Lower lobe of right lung (tissue), 2 donors: ENCODE data around the gene FAM219A. TPM values are rescaled to one million over a fixed set of nuclear protein-coding genes. Genes with fewer than 3 reads are reported as not detected.

Experiments
- ATAC-seq, 2 donors: fragments of 200-7000 bp; cut with Tn5 transposase; one replicate each; pipeline ENCODE4 v1.9.1; 2020 to 2022; ENCODE audit warnings: mild to moderate bottlenecking in 2 of 2, moderate library complexity in 2 of 2
- DNase-seq: peaks from one replicate; pipeline ENCODE4 v3.0.0-alpha.2; 2020
- H3K27ac ChIP-seq: fragments of 200-600 bp; one replicate; pipeline ENCODE4 v1.8.0; 2022
- H3K27me3 ChIP-seq: fragments of 200-600 bp; one replicate; pipeline ENCODE4 v1.8.0; 2022; ENCODE audit warnings: low read depth
- H3K36me3 ChIP-seq: fragments of 200-600 bp; one replicate; pipeline ENCODE4 v1.8.0; 2022; ENCODE audit warnings: mild to moderate bottlenecking
- H3K4me1 ChIP-seq: fragments of 200-600 bp; one replicate; pipeline ENCODE4 v1.8.0; 2022
- H3K4me3 ChIP-seq: fragments of 200-600 bp; one replicate; pipeline ENCODE4 v1.8.0; 2022; ENCODE audit warnings: mild to moderate bottlenecking
- H3K9me3 ChIP-seq: fragments of 200-600 bp; one replicate; pipeline ENCODE4 v1.8.0; 2022
- intact Hi-C: fragments of 100-400 bp; cut with DNase I; formaldehyde crosslinking; loops from one replicate; pipeline ENCODE4 v1.11.0; 2022
- total RNA-seq: library from RNA; stranded (reverse); fragmentation: NEBNext Ultra II Directional; extraction: Animal tissue kit (Norgen Biotek cat#: 25700); gene quantifications from one replicate; pipeline ENCODE4 v1.2.1, GENCODE V29; 2021
- TF ChIP-seq, protein P1 (sequence below): fragments of 200-600 bp; IDR thresholded peaks from one replicate; pipeline ENCODE4 v1.8.0; 2022; ENCODE audit warnings: antibody characterized with exemption, mild to moderate bottlenecking
- donor health status: DM: no; HTN: yes; CAD: no; lungs with severe emphysema.

FAM219A gene
- total RNA-seq, 1 donor from 2014 or later: 24.5 TPM

DNA sequence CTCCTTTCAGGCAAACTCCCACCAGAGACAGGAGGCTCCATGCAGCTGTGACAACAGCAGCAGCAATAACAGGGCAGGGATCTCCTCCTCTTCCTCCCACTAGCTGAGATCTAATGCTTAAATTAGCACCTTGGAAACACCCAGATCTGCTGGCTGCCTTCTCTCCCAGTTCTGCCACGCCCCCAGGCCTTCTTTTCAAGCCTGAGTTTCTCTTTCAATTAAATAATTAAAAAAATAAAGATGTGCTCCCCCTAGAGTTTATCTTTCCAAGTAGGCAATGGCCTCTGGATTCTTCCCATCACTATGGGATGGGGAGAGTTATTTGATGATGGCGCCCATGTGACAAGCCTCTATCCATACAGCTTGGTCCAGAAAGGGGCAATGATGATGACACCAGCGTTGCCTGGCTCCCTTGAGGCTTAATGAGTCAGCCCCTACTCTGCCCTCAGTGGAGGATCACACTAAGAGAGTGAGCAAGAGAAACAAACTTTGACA is 3.8 kb downstream of the FAM219A start:
- no peaks in the 10 kb centered on the region for H3K27me3 ChIP-seq
- DNase-seq (no peak), ATAC-seq (no peak)
- intact Hi-C loops: no loop called here
- H3K36me3 ChIP-seq: no peaks in the 10 kb centered on the region
- no peaks in the 10 kb centered on the region for H3K9me3 ChIP-seq
- no peak overlapping the region for H3K27ac ChIP-seq
- TF ChIP-seq, protein P1, sequence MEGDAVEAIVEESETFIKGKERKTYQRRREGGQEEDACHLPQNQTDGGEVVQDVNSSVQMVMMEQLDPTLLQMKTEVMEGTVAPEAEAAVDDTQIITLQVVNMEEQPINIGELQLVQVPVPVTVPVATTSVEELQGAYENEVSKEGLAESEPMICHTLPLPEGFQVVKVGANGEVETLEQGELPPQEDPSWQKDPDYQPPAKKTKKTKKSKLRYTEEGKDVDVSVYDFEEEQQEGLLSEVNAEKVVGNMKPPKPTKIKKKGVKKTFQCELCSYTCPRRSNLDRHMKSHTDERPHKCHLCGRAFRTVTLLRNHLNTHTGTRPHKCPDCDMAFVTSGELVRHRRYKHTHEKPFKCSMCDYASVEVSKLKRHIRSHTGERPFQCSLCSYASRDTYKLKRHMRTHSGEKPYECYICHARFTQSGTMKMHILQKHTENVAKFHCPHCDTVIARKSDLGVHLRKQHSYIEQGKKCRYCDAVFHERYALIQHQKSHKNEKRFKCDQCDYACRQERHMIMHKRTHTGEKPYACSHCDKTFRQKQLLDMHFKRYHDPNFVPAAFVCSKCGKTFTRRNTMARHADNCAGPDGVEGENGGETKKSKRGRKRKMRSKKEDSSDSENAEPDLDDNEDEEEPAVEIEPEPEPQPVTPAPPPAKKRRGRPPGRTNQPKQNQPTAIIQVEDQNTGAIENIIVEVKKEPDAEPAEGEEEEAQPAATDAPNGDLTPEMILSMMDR: peak; percentile 13
- no peak overlapping the region for H3K4me3 ChIP-seq
- H3K4me1 ChIP-seq: peaks cover 27% of the 10 kb centered on the region

DNA sequence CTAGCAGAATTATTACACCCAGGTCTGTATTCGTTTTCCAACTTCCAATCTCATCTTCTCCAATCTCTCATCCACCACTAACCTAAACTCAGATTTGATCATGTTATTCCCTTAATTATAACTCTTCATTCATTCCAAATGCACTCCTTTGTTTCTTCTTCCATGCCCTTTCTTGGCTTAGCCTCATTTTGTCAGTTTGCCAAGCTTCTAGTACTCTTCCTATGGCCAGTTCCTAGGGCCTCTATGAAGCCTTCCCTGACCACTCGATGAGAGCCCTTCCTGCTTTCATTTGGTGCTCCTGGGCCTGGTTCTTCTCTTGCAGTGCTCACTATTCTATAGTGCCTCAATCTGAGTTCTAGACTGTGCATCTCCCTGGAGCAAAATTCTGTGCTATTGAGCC is 5.8 kb downstream of the FAM219A start:
- H3K4me1 ChIP-seq: peaks cover 26% of the 10 kb centered on the region
- H3K27me3 ChIP-seq: no peaks in the 10 kb centered on the region
- TF ChIP-seq, protein P1: no peak
- intact Hi-C loops: no loop called here
- no peak overlapping the region for H3K27ac ChIP-seq
- ATAC-seq (no peak), DNase-seq (no peak)
- no peaks in the 10 kb centered on the region for H3K9me3 ChIP-seq
- H3K36me3 ChIP-seq: no peaks in the 10 kb centered on the region
- no peak overlapping the region for H3K4me3 ChIP-seq

DNA sequence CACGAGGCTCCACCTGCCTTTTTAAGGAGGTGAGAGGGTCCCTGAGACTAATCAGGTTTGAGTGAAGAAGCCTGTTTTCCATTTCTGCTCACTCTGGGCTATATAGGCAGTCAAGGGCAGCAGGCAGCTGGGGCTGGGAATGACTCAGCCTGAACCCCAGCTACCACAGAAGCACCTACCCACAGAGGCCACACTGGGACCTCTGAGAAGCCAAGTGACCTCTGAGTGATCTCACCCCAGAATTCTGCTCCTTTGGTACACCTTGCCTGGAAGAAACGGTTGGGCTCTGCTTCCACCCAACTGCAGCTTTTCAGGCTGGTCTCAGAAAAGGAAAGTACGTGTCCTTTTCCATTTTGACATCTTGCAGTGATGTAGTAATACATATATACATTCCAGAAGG is 6.8 kb downstream of the FAM219A start:
- TF ChIP-seq, protein P1: no peak
- ATAC-seq (no peak), DNase-seq (no peak)
- intact Hi-C loops: no loop called here
- H3K4me3 ChIP-seq: no peak overlapping the region
- H3K36me3 ChIP-seq: no peaks in the 10 kb centered on the region
- no peak overlapping the region for H3K27ac ChIP-seq
- no peaks in the 10 kb centered on the region for H3K9me3 ChIP-seq
- H3K27me3 ChIP-seq: no peaks in the 10 kb centered on the region
- peaks cover 15% of the 10 kb centered on the region for H3K4me1 ChIP-seq

DNA sequence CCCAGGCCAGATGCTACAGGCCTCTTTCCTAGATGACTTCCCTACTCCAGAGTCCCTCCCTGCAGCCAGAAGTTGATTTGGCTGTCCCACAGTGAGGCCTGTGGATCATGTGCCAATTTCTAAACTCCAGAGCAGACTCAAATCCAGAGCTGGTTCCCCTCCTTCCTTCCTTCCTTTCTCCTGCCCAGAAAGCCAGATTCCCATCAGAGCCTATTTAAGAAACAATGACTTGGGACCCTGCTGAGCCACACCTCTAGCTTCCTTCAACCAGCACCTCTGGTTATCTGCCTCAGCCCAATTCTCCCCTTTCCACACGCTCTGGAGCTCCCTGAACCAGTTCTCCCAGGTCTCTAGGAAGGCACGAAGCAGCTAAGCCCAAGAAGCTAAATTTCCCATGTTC is 7.2 kb downstream of the FAM219A start:
- DNase-seq: no peak
- TF ChIP-seq, protein P1: no peak

DNA sequence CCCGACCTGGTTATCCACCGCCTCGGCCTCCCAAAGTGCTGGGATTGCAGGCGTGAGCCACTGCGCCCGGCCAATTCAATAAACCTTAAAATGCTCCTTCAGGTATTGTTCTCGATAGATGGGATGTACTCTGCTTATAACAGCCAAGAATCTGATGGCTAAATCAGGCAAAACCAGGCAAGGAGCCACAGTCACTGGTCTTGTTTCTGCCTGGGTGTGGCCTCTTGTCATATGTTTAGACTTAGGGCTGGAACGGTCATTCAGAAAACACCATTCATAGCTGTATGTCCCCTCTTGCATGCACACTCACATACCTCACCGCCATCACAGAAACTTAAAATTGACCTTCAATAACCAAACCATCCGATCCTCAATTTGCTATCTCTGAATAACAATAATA is 7.7 kb downstream of the FAM219A start:
- no peak overlapping the region for H3K27ac ChIP-seq

More for the DNA sequence above, 7.2 kb downstream of the FAM219A start:
- Histone ChIP-seq H3K27ac (no peak overlapping the region), H3K27me3 (no peaks in the 10 kb centered on the region), H3K4me3 (no peak overlapping the region), H3K36me3 (no peaks in the 10 kb centered on the region), H3K9me3 (no peaks in the 10 kb centered on the region), H3K4me1 (peaks cover 11% of the 10 kb centered on the region)
- intact Hi-C loops: no loop called here
- no peak for ATAC-seq

More for the DNA sequence above, 7.7 kb downstream of the FAM219A start:
- Histone ChIP-seq H3K36me3 (no peaks in the 10 kb centered on the region), H3K4me3 (no peak overlapping the region), H3K4me1 (peaks cover 6% of the 10 kb centered on the region), H3K9me3 (no peaks in the 10 kb centered on the region), H3K27me3 (no peaks in the 10 kb centered on the region)
- DNase-seq: no peak
- ATAC-seq: no peak
- intact Hi-C loops: no loop called here
- TF ChIP-seq, protein P1: no peak
